ENCODE results near the gene STRN3. TPM values are rescaled to one million over a fixed set of nuclear protein-coding genes. Genes with fewer than 3 reads are reported as not detected.

Gene STRN3
- total RNA-seq, 2 experiments from 2014 or later: 25.2 to 37.0 TPM

- intact Hi-C loops (cut with micrococcal nuclease; ENCODE audit: unreplicated experiment): no loop called here
- no peak for DNase-seq (ENCODE audit: low spot score)
- no peak overlapping the region for H3K4me3 ChIP-seq (ENCODE audit: low read depth, low read length, poor library complexity, severe bottlenecking)
- TF ChIP-seq EZH2phosphoT487 (IDR thresholded peaks at IDR 0.05; ENCODE audit: borderline replicate concordance, low read depth, low read length): no peak
- TF ChIP-seq CTCF (conservative IDR thresholded peaks at IDR 0.05; ENCODE audit: low read length): no peak
- POLR2A ChIA-PET: interaction anchor here (1.0 kb wide), 1 partner anchor 128 kb away, joined by 4 read pairs; no protein-coding TSS in a partner anchor
- BruUV-seq (replicated peaks): no TSS peak
- H3K4me2 ChIP-seq (ENCODE audit: low read length): no peak overlapping the region
- H3K9me3 ChIP-seq (ENCODE audit: low read length): no peaks in the 10 kb centered on the region
- CTCF ChIA-PET (ENCODE audit: unreplicated experiment): no interaction called here
- H3K27ac ChIP-seq (ENCODE audit: low read depth, low read length, poor library complexity, severe bottlenecking): no peak overlapping the region
- H2AFZ ChIP-seq (ENCODE audit: low read length): no peak overlapping the region
- peaks cover 16% of the 10 kb centered on the region for H3K79me2 ChIP-seq (ENCODE audit: insufficient read depth, low read depth, low read length)
- no peaks in the 10 kb centered on the region for H3K9me2 ChIP-seq (ENCODE audit: insufficient read depth, low read length)
- H4K20me1 ChIP-seq (ENCODE audit: insufficient read depth, low read length): no peaks in the 10 kb centered on the region
- H3K36me3 ChIP-seq (ENCODE audit: insufficient read depth, low read length): no peaks in the 10 kb centered on the region
- peaks cover 6% of the 10 kb centered on the region for H3K4me1 ChIP-seq (ENCODE audit: insufficient read depth, low read length, poor library complexity, severe bottlenecking)
Measured at GRCh38 chr14:31030469-31030868, 4.3 kb upstream of the STRN3 start.

- no peak for DNase-seq (ENCODE audit: low spot score)
- Histone ChIP-seq H4K20me1 (ENCODE audit: insufficient read depth, low read length) (peaks cover 9% of the 10 kb centered on the region), H3K79me2 (ENCODE audit: insufficient read depth, low read depth, low read length) (peaks cover 28% of the 10 kb centered on the region), H3K9me3 (ENCODE audit: low read length) (no peaks in the 10 kb centered on the region), H3K4me3 (ENCODE audit: low read depth, low read length, poor library complexity, severe bottlenecking) (no peak overlapping the region), H3K36me3 (ENCODE audit: insufficient read depth, low read length) (no peaks in the 10 kb centered on the region), H2AFZ (ENCODE audit: low read length) (no peak overlapping the region), H3K9me2 (ENCODE audit: insufficient read depth, low read length) (no peaks in the 10 kb centered on the region), H3K27ac (ENCODE audit: low read depth, low read length, poor library complexity, severe bottlenecking) (no peak overlapping the region), H3K4me2 (ENCODE audit: low read length) (no peak overlapping the region), H3K4me1 (ENCODE audit: insufficient read depth, low read length, poor library complexity, severe bottlenecking) (peaks cover 9% of the 10 kb centered on the region)
- BruUV-seq (replicated peaks): no TSS peak
- TF ChIP-seq EZH2phosphoT487 (IDR thresholded peaks at IDR 0.05; ENCODE audit: borderline replicate concordance, low read depth, low read length) (no peak), CTCF (conservative IDR thresholded peaks at IDR 0.05; ENCODE audit: low read length) (no peak)
- intact Hi-C loops (cut with micrococcal nuclease; ENCODE audit: unreplicated experiment): loop anchor here (5.0 kb wide), 2 partner anchors 53 to 178 kb away; partner anchors contain the start of gene HECTD1
- ChIA-PET CTCF (ENCODE audit: unreplicated experiment) (interaction anchor here (0.8 kb wide), 1 partner anchor 36 kb away, joined by 3 read pairs; no protein-coding TSS in a partner anchor), POLR2A (interaction anchor here (0.6 to 0.7 kb wide), 2 partner anchors 70 to 141 kb away, joined by 4 read pairs; no protein-coding TSS in a partner anchor)
Measured at GRCh38 chr14:31029016-31029970, 3.1 kb upstream of the STRN3 start.

Measured in OCI-LY7 (cell line).